ENCODE results near the gene CCDC28B.

CCDC28B gene

DNA sequence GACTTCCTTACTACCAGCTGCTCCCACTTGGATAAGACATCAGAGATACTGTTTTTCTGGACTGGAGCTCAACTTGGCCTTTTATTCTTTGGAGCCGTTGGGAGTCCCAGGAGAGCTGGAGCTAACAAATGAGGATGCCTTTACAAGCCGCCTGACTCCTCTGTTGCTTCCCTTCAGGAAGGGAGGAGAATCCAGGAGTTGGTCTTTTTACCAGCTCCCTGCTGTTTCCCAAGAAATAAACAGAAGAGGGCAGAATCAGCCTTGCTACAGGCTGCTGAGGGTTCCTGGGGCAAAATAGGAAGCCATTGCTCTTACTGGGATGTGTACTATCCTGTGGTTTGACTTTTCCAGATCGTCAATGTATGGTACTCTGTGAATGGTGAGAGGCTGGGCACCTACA, 23.3 kb downstream of the CCDC28B start:
- no peak for DNase-seq

GRCh38 chr1:32224285-32224684, 23.9 kb downstream of the CCDC28B start:
- DNase-seq = no peak

- no peak for DNase-seq
Observed at GRCh38 chr1:32228771-32229170, 28.4 kb downstream of the CCDC28B start.

DNA sequence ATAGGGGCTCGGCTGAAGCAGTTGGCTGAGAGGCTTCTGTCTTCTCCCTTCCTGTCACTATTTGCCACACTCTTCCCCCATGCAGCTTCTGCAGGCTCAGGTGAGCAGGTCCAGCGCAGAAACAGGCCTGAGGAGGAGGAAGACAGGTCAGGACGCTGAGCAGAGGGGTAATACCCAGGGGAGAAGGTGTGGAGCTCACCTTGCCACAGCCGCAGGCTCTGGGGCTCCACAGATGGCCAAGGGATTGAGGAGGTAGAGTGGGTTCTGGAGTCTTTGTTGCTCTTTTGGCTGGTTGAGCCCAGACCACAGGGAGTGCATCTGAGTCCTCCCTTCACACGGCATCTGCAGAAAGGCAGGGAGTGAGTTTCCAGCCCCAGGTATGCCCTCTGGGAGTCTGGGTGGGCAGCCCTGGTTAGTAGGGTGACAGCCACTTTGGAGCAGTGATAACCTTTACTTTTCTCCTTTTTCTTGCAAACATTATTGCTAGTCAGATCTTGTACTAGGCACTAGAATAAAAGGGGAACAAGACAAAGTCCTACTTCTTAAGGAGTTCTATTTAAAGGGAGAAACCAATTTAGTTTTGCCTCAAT, 31.5 kb downstream of the CCDC28B start:
- no peak for DNase-seq

GRCh38 chr1:32232558-32233304, 32.3 kb downstream of the CCDC28B start:
- no peak for DNase-seq

- DNase-seq = no peak
Observed at GRCh38 chr1:32234792-32235191, 34.4 kb downstream of the CCDC28B start.

DNA sequence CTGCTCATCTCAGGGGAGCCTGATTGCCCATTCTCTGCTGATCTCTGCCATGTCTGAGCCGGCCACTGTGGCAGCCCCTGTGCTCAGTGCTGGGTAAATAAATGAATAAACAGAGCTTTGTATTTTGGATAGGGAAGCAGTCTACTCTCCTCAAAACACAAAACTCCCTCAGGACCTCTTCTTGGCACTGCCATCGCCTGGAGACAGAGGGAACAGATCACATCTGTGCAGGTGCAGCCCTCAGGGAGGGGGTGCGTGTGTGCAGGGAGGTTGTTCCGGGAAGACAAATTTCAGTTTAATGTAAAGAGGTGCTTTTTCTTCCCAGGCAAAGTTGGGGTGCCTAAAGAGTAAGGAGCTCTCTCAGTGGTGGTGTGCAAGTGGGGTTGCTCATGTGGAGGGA, 38.9 kb downstream of the CCDC28B start:
- DNase-seq = no peak

DNA sequence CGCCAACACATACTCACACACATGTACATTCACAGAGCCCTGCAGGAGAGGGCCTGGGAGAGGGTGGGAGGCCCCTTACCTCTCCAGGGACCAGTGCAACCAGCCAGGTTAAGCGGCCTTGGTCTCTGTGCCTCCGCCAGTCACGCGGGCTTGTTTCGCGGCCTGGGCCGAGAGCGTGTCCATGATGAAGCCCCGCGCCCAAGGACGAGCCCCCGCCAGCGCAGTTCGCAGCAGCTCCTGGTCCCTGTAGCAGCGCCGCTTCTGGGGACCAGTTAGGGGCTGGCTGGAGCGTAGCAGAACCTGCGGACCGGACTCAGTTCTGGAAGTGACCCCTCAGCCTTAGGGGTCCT, 39.4 kb downstream of the CCDC28B start:
- no peak for DNase-seq

DNA sequence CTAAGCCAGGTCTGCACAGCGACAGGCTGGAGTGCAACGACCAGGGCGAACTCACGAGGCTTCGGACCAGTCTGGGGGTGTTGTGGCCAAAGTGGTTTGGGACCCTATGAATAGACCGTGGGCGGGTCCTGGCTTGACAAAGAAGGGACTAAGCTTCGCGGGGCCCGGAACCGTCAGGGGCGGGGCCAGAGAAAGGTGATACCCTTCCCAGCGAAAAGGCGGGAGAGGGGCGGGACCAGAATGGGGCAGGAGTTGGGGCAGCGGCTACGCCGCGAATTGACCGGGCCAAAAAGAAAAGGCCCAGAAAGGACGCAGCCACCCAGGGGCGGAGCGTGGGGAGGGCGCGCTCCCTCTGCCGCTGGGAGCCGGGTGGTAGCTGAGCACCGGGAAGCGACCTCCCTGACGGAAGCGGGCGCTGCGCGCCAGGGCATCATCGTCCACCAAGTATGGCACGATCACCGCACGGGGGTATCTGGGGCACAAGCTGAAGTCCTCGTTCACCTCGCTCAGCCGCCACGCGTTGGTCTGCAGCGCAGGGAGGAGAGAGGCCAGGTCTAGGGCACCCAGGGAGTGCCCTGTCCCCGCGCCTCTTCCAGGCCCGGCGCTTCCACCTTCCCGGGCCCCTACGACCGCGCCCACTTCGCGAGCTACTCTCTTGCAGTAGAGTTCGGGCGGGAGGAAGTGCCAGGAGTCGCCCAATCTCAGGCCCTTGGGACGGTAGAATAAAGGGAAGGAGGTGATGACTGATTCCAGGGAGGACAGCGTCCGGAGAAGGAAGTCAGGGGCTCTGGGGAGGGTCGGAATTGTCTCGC, 40.0 kb downstream of the CCDC28B start:
- peak; percentile 69 for DNase-seq

- DNase-seq = peak; percentile 58
Observed at GRCh38 chr1:32241001-32241763, 40.8 kb downstream of the CCDC28B start.

GRCh38 chr1:32242341-32242851, 42.0 kb downstream of the CCDC28B start:
- no peak for DNase-seq

DNA sequence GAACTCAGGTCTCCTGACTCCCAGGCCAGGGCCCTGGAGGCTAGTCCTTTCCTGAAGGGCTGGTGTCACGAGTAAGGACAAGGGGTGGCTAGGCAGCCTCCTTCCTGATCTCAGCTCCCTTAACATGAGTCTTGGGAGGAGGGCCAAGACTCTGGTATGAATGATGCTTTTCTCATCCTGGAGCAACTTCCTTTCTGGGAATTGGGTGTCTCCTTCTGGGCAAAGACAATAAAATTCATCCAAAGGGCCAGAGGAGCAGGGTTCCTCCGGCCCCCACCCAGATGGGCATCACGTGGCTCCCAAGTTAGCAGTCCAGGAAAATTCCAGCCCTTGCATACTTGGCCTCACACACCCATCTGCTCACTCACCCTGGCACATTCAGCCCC, 46.5 kb downstream of the CCDC28B start, which contains the start of gene FAM167B:
TSS of gene FAM167B (plus strand) at position 335 of the 386 bp plus-strand sequence. CDS start 200 bp downstream, outside the sequence.
- no peak for DNase-seq

GRCh38 chr1:32247452-32247851, 47.1 kb downstream of the CCDC28B start:
- DNase-seq = no peak

- peak; percentile 93 for DNase-seq
Observed at GRCh38 chr1:32247983-32248889, 47.8 kb downstream of the CCDC28B start.

GRCh38 chr1:32249831-32250525, 49.6 kb downstream of the CCDC28B start:
- peak; percentile 85 for DNase-seq

DNA sequence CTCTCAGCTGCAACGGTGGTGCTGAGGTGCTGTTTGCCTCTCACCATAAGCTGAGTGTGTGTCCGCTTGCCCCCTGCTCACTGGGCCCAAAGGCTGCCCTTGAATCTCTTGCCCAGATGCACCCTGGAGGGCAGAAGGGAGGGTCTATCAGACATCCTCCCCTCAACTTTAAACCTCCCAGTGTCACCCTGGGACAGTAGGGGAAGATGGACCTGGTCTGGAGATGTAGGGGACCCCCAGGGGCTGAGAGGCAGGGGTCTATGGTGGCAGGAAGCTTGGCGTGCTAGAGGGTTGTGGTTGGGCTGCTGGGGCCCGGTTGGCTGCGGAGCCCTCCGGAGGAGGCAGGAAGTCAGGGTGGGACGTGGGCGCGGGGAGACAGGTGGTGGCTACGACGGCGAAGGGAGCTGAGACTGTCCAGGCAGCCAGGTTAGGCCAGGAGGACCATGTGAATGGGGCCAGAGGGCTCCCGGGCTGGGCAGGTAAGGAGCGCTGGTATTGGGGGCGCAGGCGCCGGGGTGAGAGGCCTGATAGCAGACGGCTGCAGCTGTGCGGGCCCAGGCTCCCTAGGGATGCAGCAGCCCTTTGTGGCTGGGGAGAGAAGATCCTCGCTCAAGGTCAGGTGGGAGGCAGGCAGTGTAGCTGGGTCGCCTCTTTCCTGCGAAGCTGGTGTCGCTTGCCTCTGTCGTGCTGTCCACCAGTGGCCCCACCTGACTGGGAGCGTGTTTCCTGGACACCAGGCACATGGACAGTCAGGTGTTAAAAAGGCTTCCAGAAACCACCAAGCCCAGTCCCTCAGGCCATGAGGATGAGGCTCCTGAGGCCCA, 50.7 kb downstream of the CCDC28B start, which contains the start of gene LCK:
TSS of gene LCK (plus strand) at position 373 of the 824 bp plus-strand sequence. CDS start 23,065 bp downstream, outside the sequence.
- peak; percentile 86 for DNase-seq

Data from stimulated activated CD8-positive, alpha-beta memory T cell treated with anti-CD3 and anti-CD28 coated beads, Interleukin-4, amount 100 ng/mL, for 48 hours (primary cell).